HEK293 (cell line): Measurements from ENCODE around the gene HNRNPUL1.
A peak's percentile ranks its signal among the peaks of the same experiment; 100 is the strongest.

Source experiments
- CTCF ChIA-PET: fragments of 350-600 bp; formaldehyde crosslinking; extraction: SDS; loops from one replicate; lab custom pipeline; 2021; ENCODE audit warnings: antibody characterized with exemption; lab: Yijun Ruan, JAX
- POLR2A ChIA-PET: fragments of 300-600 bp; formaldehyde crosslinking; extraction: SDS; loops from one replicate; lab custom pipeline; 2020; ENCODE audit warnings: antibody characterized with exemption, inconsistent platforms; lab: Yijun Ruan, JAX
- H3K27ac ChIP-seq: fragments of 200-500 bp; sonication (Bioruptor generic); 2 replicates; pipeline ENCODE4 v1.5.1; 2014; ENCODE audit warnings: low read depth, low read length, control low read depth, inconsistent platforms; ENCODE audit errors: extremely low read depth
- H3K36me3 ChIP-seq, 2 experiments: fragments of 200-500 bp in 1 of 2; sonication (Bioruptor generic) in 1 of 2; 1 replicate in 1 of 2; 2 replicates in 1 of 2; pipeline ENCODE4 v1.5.1; 2014 to 2017; ENCODE audit warnings: inconsistent platforms in 2 of 2, low read length in 2 of 2; ENCODE audit not compliant: control insufficient read depth in 2 of 2, insufficient read depth in 1 of 2
- H3K4me1 ChIP-seq: fragments of 200-500 bp; sonication (Bioruptor generic); 2 replicates; pipeline ENCODE4 v1.5.1; 2014; ENCODE audit warnings: mild to moderate bottlenecking, low read length, inconsistent platforms; ENCODE audit not compliant: control insufficient read depth, insufficient read depth
- H3K4me3 ChIP-seq: 2 replicates; pipeline ENCODE4 v1.5.1; 2011; ENCODE audit warnings: low read depth, mild to moderate bottlenecking, control low read depth, low read length, moderate library complexity
- H3K9me3 ChIP-seq: fragments of 200-500 bp; sonication (Bioruptor generic); 2 replicates; pipeline ENCODE4 v1.5.1; 2014; ENCODE audit warnings: low read depth, low read length, inconsistent platforms; ENCODE audit not compliant: control insufficient read depth, insufficient read depth
- KLF7 ChIP-seq: fragments of 450-650 bp; formaldehyde crosslinking; IDR thresholded peaks from 2 replicates; pipeline ENCODE4 v1.5.1; 2016; ENCODE audit warnings: missing biosample characterization, missing genetic modification characterization, borderline replicate concordance
- PRDM4 ChIP-seq: fragments of 450-650 bp; formaldehyde crosslinking; IDR thresholded peaks from 2 replicates; pipeline ENCODE4 v1.5.1; 2017; ENCODE audit warnings: missing biosample characterization, missing genetic modification characterization
- TCF7L2 ChIP-seq: IDR thresholded peaks from 2 replicates; pipeline ENCODE4 v1.6.1; 2011; ENCODE audit warnings: low read depth, mild to moderate bottlenecking, inconsistent platforms, low read length, moderate library complexity, borderline replicate concordance
- ZIC2 ChIP-seq: fragments of 450-650 bp; formaldehyde crosslinking; IDR thresholded peaks from 2 replicates; pipeline ENCODE4 v1.5.1; 2016; ENCODE audit warnings: missing biosample characterization, missing genetic modification characterization
- ZNF10 ChIP-seq: fragments of 450-650 bp; formaldehyde crosslinking; IDR thresholded peaks from 2 replicates; pipeline ENCODE4 v1.5.1; 2017; ENCODE audit warnings: missing biosample characterization, missing genetic modification characterization
- ZNF121 ChIP-seq: fragments of 450-650 bp; formaldehyde crosslinking; IDR thresholded peaks from 2 replicates; pipeline ENCODE4 v1.5.1; 2016; ENCODE audit warnings: missing biosample characterization, missing genetic modification characterization
- ZNF239 ChIP-seq: fragments of 450-650 bp; formaldehyde crosslinking; IDR thresholded peaks from 2 replicates; pipeline ENCODE4 v1.5.1; 2016; ENCODE audit warnings: missing biosample characterization, missing genetic modification characterization
- ZNF366 ChIP-seq: fragments of 450-650 bp; formaldehyde crosslinking; conservative IDR thresholded peaks from 2 replicates; pipeline ENCODE4 v1.5.1; 2016; ENCODE audit warnings: missing biosample characterization, missing genetic modification characterization
- ZNF521 ChIP-seq: fragments of 450-650 bp; formaldehyde crosslinking; IDR thresholded peaks from 2 replicates; pipeline ENCODE4 v1.5.1; 2017; ENCODE audit warnings: missing biosample characterization, mild to moderate bottlenecking, missing genetic modification characterization
- ZNF596 ChIP-seq: fragments of 450-650 bp; IDR thresholded peaks from 2 replicates; pipeline ENCODE4 v1.5.0; 2018; ENCODE audit warnings: missing biosample characterization, mild to moderate bottlenecking, missing genetic modification characterization, moderate library complexity
- ZNF600 ChIP-seq: fragments of 450-650 bp; formaldehyde crosslinking; IDR thresholded peaks from 2 replicates; pipeline ENCODE4 v1.5.1; 2016; ENCODE audit warnings: missing biosample characterization, missing genetic modification characterization
- ZNF623 ChIP-seq: fragments of 450-650 bp; formaldehyde crosslinking; IDR thresholded peaks from 2 replicates; pipeline ENCODE4 v1.5.1; 2016; ENCODE audit warnings: missing biosample characterization, missing genetic modification characterization
- ZSCAN18 ChIP-seq: fragments of 450-650 bp; formaldehyde crosslinking; IDR thresholded peaks from 2 replicates; pipeline ENCODE4 v1.5.1; 2016; ENCODE audit warnings: missing biosample characterization, missing genetic modification characterization
- TF ChIP-seq, protein P1 (sequence below): fragments of 450-650 bp; formaldehyde crosslinking; IDR thresholded peaks from 2 replicates; pipeline ENCODE4 v1.5.1; 2016; ENCODE audit warnings: missing biosample characterization, missing genetic modification characterization
- TF ChIP-seq, protein P2 (sequence below): fragments of 450-650 bp; IDR thresholded peaks from 2 replicates; pipeline ENCODE4 v1.5.1; 2018; ENCODE audit warnings: missing biosample characterization, missing genetic modification characterization
- TF ChIP-seq, protein P3 (sequence below): fragments of 450-650 bp; formaldehyde crosslinking; IDR thresholded peaks from 2 replicates; pipeline ENCODE4 v1.5.1; 2017; ENCODE audit warnings: missing biosample characterization, missing genetic modification characterization
- TF ChIP-seq, protein P4 (sequence below): fragments of 450-650 bp; formaldehyde crosslinking; IDR thresholded peaks from 2 replicates; pipeline ENCODE4 v1.5.1; 2016; ENCODE audit warnings: missing biosample characterization, missing genetic modification characterization
- TF ChIP-seq, protein P5 (sequence below): fragments of 450-650 bp; formaldehyde crosslinking; IDR thresholded peaks from 2 replicates; pipeline ENCODE4 v1.5.1; 2016; ENCODE audit warnings: missing biosample characterization, missing genetic modification characterization

The HNRNPUL1 gene

DNA sequence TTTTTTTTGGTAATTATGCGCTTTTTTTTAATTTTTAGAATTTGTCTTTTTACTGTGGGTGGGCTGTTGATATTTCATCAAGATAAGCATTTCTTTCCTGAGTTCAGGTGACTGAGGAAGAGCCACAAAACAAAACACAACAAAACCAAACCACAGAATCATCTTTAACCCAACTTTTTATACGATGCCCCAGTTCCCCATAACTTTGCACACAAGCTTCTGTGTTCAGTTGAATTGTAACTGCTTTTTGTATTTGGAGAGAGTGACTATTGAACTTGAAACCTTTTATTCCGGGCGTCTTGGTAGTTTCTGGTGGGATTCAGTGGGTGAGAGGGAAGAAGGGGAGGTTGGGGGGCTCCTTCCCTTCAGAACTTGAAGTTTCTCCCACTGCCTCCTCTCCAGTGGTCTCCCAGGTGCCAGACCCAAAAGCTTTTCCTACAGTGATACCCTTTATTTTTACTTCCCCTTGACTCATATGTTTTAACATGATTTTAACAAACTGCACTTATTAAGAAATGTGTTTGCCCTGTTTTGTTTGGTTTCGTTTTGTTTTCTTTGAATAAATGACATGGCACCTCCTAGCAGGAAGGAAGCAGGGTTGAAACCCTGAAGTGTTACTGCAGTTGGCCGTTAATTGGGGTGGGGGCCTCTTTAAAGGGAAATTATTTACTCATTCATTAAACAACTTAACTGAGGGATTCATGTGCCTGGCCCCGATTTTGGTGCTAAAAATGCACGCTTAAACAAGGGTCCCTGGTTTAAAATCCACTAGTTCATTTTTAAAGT, 43.1 kb downstream of the HNRNPUL1 start:
- POLR2A ChIA-PET: interaction anchor here (0.5 to 2.5 kb wide), 2 partner anchors 57 to 103 kb away, joined by 6 to 11 read pairs; partner anchors contain the start of gene B9D2
- Histone ChIP-seq H3K9me3 (no peaks in the 10 kb centered on the region), H3K4me3 (no peak overlapping the region), H3K27ac (peak overlapping the region; percentile 98; the same call in 1 of the 2 replicates), H3K36me3 (peaks cover 61 to 66% of the 10 kb centered on the region in 2 experiments), H3K4me1 (peaks cover 20% of the 10 kb centered on the region)
- CTCF ChIA-PET: interaction anchor here (0.6 to 5.3 kb wide), 18 partner anchors 12 to 671 kb away, joined by 3 to 120 read pairs (median 6); partner anchors contain the start of gene HNRNPUL1
- TF ChIP-seq ZNF623: no peak
- TF ChIP-seq, protein P1, sequence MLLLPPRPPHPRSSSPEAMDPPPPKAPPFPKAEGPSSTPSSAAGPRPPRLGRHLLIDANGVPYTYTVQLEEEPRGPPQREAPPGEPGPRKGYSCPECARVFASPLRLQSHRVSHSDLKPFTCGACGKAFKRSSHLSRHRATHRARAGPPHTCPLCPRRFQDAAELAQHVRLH (tag by site-specific recombination): no peak
- no peak for TF ChIP-seq KLF7 (tag by site-specific recombination)
- TF ChIP-seq, protein P2, sequence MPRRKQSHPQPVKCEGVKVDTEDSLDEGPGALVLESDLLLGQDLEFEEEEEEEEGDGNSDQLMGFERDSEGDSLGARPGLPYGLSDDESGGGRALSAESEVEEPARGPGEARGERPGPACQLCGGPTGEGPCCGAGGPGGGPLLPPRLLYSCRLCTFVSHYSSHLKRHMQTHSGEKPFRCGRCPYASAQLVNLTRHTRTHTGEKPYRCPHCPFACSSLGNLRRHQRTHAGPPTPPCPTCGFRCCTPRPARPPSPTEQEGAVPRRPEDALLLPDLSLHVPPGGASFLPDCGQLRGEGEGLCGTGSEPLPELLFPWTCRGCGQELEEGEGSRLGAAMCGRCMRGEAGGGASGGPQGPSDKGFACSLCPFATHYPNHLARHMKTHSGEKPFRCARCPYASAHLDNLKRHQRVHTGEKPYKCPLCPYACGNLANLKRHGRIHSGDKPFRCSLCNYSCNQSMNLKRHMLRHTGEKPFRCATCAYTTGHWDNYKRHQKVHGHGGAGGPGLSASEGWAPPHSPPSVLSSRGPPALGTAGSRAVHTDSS (tag by site-specific recombination): no peak
- no peak for TF ChIP-seq ZNF10
- TF ChIP-seq ZSCAN18 (tag by site-specific recombination): no peak
- TF ChIP-seq PRDM4 (tag by site-specific recombination): peak; percentile 91

DNA sequence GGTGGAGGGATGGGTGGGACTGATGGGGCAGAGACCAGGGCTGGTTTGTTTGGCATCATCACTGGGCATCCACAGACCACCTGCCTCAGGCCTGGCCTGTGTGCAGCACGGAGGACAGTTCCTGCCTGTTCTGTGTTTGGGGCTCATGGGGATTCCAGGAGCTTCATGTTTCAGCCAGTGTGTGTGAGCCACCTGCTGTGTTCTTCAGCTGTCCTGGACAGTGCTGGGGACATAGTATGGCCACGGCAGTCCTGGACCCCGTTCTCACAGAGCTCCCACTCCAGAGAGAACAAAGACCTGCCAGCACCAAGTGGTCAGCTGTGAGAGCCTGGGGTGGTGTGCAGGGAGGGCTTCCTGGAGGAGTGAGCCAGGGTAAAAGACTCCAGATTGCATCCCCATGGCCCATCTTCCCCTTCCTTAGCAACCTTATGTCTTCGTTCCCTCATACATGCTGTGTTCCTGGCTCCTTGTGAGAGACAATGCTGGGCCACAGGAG, 43.8 kb downstream of the HNRNPUL1 start:
- peaks cover 61 to 66% of the 10 kb centered on the region in 2 experiments for H3K36me3 ChIP-seq
- H3K9me3 ChIP-seq: no peaks in the 10 kb centered on the region
- no peak overlapping the region for H3K4me3 ChIP-seq
- peak overlapping the region; percentile 98 for H3K27ac ChIP-seq
- POLR2A ChIA-PET: interaction anchor here (1.2 to 2.5 kb wide), 6 partner anchors 17 to 106 kb away, joined by 3 to 17 read pairs (median 7); partner anchors contain the start of genes B9D2 and HNRNPUL1
- H3K4me1 ChIP-seq: peaks cover 20% of the 10 kb centered on the region
- CTCF ChIA-PET: interaction anchor here (0.6 to 5.3 kb wide), 33 partner anchors 12 to 1759 kb away, joined by 3 to 120 read pairs (median 5); partner anchors contain the start of genes B9D2 and HNRNPUL1
- TF ChIP-seq, protein P3, sequence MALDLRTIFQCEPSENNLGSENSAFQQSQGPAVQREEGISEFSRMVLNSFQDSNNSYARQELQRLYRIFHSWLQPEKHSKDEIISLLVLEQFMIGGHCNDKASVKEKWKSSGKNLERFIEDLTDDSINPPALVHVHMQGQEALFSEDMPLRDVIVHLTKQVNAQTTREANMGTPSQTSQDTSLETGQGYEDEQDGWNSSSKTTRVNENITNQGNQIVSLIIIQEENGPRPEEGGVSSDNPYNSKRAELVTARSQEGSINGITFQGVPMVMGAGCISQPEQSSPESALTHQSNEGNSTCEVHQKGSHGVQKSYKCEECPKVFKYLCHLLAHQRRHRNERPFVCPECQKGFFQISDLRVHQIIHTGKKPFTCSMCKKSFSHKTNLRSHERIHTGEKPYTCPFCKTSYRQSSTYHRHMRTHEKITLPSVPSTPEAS: no peak
- TF ChIP-seq ZNF596 (tag by site-specific recombination): 0 out of 2 replicates have a peak, but pooled peaks have one; percentile 34
- TF ChIP-seq ZNF600 (tag by site-specific recombination): no peak; the same call in 1 of the 2 replicates
- no peak for TF ChIP-seq ZNF521
- TF ChIP-seq ZIC2 (tag by site-specific recombination): peak; percentile 16; the same call in 1 of the 2 replicates
- TF ChIP-seq TCF7L2: no peak
- 0 out of 2 replicates have a peak, but pooled peaks have one; percentile 12 for TF ChIP-seq ZNF239 (tag by site-specific recombination)
- TF ChIP-seq ZNF121 (tag by site-specific recombination): no peak
- 0 out of 2 replicates have a peak, but pooled peaks have one; percentile 40 for TF ChIP-seq ZNF366 (tag by site-specific recombination)
- TF ChIP-seq, protein P4, sequence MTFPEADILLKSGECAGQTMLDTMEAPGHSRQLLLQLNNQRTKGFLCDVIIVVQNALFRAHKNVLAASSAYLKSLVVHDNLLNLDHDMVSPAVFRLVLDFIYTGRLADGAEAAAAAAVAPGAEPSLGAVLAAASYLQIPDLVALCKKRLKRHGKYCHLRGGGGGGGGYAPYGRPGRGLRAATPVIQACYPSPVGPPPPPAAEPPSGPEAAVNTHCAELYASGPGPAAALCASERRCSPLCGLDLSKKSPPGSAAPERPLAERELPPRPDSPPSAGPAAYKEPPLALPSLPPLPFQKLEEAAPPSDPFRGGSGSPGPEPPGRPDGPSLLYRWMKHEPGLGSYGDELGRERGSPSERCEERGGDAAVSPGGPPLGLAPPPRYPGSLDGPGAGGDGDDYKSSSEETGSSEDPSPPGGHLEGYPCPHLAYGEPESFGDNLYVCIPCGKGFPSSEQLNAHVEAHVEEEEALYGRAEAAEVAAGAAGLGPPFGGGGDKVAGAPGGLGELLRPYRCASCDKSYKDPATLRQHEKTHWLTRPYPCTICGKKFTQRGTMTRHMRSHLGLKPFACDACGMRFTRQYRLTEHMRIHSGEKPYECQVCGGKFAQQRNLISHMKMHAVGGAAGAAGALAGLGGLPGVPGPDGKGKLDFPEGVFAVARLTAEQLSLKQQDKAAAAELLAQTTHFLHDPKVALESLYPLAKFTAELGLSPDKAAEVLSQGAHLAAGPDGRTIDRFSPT (tag by site-specific recombination): no peak
- TF ChIP-seq, protein P5, sequence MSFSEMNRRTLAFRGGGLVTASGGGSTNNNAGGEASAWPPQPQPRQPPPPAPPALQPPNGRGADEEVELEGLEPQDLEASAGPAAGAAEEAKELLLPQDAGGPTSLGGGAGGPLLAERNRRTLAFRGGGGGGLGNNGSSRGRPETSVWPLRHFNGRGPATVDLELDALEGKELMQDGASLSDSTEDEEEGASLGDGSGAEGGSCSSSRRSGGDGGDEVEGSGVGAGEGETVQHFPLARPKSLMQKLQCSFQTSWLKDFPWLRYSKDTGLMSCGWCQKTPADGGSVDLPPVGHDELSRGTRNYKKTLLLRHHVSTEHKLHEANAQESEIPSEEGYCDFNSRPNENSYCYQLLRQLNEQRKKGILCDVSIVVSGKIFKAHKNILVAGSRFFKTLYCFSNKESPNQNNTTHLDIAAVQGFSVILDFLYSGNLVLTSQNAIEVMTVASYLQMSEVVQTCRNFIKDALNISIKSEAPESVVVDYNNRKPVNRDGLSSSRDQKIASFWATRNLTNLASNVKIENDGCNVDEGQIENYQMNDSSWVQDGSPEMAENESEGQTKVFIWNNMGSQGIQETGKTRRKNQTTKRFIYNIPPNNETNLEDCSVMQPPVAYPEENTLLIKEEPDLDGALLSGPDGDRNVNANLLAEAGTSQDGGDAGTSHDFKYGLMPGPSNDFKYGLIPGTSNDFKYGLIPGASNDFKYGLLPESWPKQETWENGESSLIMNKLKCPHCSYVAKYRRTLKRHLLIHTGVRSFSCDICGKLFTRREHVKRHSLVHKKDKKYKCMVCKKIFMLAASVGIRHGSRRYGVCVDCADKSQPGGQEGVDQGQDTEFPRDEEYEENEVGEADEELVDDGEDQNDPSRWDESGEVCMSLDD (tag by site-specific recombination): no peak
